Esophagus muscularis mucosa (tissue), 3 donors: Measurements from ENCODE around the gene DHRS13.

ENCODE experiments used
- POLR2AphosphoS5 ChIP-seq, 2 donors: sonication (generic); formaldehyde crosslinking; IDR thresholded peaks; one replicate each; pipeline ENCODE4 v1.6.1; 2017; ENCODE audit warnings: antibody characterized with exemption in 2 of 2
- TF ChIP-seq, protein P1 (sequence below), 3 experiments: fragments of 200-600 bp in 2 of 3; fragments of 450-650 bp in 1 of 3; sonication (generic) in 2 of 3; IDR thresholded peaks; one replicate each; pipeline ENCODE4 v1.5.1; 2017 to 2019; ENCODE audit warnings: antibody characterized with exemption in 3 of 3, mild to moderate bottlenecking in 2 of 3, moderate library complexity in 1 of 3

DNA sequence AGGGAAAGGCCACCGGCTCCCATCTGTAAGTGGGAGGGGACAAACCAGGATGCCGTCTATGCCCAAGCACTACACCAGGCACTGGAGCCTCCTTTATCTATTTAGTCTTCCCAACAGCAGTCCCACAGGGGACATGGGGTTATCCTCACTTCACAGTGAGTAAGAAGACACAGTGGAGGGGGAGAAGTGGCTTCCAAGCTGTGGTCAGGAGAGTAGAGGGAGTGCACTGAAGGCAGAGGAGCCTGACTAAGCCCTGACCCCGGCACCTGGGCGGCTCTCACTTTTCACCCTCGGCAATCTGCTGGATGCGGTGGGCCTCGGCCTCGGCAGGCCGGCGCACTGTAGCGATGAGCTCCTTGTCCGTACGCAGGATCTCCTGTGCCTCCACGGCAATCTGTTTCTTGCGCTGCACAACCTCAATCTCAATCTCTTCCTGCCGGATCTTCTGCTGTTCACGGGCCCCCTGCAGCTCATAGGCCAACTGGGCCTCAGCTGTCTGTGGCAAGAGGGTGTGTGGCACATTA lies 21.3 kb downstream of the DHRS13 start:
- TF ChIP-seq, protein P1, sequence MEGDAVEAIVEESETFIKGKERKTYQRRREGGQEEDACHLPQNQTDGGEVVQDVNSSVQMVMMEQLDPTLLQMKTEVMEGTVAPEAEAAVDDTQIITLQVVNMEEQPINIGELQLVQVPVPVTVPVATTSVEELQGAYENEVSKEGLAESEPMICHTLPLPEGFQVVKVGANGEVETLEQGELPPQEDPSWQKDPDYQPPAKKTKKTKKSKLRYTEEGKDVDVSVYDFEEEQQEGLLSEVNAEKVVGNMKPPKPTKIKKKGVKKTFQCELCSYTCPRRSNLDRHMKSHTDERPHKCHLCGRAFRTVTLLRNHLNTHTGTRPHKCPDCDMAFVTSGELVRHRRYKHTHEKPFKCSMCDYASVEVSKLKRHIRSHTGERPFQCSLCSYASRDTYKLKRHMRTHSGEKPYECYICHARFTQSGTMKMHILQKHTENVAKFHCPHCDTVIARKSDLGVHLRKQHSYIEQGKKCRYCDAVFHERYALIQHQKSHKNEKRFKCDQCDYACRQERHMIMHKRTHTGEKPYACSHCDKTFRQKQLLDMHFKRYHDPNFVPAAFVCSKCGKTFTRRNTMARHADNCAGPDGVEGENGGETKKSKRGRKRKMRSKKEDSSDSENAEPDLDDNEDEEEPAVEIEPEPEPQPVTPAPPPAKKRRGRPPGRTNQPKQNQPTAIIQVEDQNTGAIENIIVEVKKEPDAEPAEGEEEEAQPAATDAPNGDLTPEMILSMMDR (IDR thresholded peaks at IDR 0.05): no peak
- TF ChIP-seq POLR2AphosphoS5 (IDR thresholded peaks at IDR 0.05): no peak
